ENCODE data around the gene GGACT.
A peak's percentile ranks its signal among the peaks of the same experiment; 100 is the strongest.

Gene GGACT

DNA sequence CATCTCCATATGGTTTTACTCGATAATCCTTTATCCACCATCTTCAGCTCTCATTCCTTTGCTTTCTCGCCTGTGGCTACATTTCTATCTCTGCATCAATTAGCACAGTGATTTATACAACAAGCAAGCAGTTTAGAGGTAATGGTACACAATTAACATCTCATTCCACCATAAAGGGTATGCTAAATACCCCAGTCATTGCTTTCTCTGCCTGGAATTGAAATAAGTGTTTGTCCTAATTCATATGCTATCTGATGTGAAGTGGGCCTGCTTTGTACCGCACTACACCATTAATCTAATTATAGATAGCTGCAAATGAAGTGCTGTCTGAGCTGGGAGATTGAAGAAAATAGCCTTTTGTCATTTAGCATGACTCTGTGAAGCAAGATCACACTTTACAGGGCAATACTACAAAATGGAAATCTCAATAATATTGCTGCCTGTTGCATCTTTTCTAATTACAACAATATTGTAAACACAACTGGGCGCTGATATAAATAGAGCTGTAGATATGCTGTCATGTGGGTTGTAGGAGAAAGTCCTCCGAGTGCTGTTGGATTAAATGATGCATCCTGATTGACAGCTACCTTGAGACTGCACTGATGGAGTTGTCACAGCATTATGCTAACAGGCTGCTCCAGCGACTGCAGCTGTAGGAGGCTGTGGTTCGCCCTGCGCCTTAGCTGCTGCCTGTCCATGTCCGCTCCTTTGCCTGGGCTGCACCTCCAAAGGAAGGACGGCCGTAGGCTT lies 78.2 kb downstream of the GGACT start:
- no peak for DNase-seq

DNA sequence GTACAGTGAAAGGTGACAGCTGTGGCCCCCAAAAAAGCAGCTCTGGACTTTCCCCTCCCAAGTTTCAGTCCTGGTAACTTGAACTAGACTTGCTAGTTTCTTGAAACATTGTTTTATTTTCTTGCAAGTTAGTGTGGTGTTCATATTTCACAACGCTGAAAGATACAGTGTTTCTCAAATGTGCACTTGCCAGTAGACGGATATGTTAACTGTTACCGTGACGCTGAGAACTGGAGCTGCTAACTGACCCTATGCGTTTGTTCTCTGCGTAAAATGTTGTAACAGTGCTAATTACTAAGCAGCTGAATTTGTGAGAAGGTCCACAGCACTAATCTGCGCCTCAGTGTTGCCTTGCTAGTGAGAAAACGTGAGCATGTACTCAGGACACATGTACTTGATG lies 79.6 kb downstream of the GGACT start:
- DNase-seq = no peak

DNA sequence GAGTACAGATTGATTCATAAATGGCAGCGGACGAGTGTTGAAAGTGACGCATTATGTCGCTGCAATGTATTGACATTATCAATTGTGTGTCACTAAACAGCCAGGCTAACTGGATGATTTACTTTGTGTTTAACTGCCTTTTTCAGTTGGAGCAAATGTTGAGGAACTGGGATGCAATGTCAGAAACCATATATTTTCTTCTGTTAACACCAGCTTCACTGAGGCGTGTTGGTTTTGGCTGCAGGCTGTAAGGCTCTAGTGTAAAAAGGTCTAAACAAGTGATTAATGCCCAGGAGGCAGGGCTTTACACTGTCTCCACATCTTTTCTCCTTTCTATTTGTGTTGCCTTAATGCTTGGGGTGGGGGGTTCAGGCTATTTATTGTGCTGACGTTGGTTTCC lies 80.1 kb downstream of the GGACT start:
- DNase-seq = no peak

DNA sequence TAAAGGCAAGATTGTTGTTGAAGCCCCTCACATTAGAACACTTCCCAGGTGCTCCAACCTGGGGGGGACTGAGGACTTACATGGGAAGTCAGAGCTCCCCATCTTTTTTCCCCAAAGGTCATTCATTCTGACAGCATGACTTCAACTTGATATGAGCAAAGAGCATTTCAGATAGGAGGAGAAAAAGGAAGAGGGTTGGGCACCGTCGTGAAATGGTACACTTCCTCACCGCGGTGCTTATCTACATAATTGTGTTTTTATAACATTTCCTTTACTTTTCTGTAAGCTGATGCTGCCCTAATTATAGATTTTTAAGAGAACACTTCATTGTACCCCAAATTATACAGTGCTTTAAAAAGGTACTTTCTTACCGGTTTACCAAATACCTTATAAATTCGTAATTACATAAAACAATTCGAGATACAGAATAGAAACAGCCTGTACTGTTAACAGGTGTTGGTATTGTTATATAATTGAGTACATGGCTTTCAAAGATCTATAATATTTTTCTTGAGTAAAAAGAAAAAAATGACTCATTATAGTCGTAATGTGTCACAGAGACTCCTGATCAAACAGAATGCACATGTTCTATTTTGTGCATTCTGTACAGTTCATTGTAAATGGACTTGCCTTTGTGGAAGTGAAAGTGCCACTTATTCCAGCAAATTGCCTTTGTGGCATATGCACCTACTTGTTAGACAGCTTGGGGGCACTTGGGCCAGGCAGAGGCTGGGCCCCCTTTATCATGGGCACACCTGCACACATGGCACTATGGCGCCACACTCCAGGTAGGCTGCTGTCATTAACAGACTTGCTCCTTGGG lies 81.8 kb downstream of the GGACT start:
- peak; percentile 41 for DNase-seq

DNA sequence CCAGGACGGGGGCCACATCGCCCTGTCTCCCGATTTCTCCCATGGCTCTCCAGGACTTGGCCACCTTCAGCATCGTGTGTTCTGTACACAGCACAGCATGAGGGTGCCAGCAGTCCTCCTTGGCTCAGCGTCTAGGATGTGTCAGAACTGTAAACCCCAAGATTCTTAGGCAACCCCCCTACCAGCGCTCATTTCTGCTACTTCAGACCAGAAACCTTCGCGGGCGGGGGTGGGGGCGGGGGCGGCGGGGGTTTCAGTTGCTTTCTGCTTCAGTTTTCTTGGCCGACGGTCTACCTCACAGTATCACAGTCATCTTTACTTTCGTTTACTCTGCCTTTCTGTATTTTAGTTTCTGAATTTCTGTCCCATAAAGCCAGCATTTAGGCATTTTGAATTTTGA lies 82.4 kb downstream of the GGACT start:
- no peak for DNase-seq

DNA sequence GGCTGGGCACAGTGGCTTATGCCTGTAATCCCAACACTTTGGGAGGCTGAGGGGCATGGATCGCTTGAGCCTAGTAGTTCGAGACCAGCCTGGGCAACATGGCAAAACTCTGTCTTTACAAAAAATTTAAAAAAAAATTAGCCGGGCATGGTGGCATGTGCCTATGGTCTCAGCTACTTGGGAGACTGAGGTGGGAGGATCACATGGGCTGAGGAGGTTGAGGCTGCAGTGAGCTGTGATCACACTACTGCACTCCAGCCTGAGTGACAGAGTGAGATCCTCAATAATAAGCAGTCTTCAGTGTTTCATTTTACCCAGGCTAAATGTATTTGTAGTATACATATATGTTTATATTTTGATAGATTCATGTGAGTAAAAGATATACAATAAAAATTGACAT lies 85.0 kb downstream of the GGACT start:
- DNase-seq = no peak

DNA sequence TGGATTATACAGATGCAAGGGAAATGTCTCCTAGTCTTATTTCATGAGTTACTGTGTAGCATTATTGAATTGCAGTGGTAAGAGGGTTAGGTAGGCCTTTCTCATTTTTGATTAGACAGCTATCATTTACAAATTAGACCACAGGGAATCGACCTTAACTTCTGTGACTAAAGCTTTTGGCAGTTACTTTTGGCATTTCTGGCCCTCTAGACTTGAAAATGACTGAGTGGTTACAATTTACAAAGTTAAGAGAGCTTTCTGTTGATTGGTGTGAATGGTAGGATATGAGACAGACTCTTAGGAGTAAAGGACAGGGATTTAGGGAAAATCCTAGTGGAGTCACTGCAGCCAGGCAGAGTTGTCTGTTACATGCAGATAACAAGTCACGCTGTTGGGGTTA lies 86.1 kb downstream of the GGACT start:
- DNase-seq = no peak

DNA sequence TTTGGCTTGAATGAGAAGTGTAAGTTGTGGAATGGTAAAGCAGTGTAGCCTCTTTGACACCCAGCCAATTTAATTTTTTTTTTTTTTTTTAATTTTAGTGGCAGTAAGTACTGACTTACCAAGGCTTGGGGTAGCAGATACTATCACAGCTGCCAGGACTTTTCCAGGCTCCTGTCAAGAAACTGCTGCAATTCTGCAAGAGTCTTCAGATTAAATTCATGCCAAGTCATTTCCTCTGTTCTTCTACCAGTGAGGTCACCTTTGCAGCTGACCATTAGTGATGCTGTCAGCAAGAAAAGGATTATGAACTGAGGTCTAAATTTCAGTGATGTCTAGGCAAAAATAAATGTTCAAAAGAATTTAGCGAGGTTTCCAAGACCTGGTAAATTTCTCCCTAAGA lies 91.2 kb downstream of the GGACT start:
- no peak for DNase-seq

DNA sequence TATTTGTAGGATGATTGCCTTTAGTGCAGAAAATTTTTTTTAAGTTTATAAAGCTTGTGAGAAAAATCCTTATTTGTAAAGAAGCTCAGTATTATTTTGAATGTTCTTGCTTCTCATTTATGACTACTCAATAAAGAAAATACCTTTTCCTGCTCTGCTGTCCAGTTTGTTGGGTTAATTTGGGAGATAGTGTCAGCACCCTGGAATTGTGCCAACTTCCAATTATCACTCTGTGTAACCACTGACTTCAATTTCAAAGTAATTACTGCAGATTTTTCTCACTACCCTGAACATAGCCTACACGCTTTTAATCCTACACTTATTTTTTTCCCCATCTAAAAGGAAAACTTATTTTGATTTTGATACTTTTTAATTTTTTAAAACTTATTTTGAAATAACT lies 93.1 kb downstream of the GGACT start:
- no peak for DNase-seq

DNA sequence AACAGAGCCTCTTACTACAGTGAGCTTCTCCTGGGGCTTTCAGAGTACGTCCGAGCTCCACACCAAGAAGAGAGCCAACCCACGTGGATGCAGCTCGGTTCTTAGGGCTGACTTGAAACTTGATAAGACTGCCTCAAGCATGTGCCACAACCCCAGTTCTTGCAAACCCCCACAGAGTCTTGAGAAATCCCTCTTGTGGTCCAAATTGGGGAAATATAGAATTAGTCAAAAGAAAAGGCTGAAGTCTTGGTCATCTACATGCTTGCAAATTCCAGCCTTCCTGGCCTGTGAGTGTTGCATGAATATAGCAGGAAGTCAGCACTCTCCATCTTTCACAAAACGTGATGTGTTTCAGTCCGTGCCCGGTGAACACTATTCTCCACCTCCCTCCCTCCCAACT lies 95.2 kb downstream of the GGACT start:
- DNase-seq = no peak

DNA sequence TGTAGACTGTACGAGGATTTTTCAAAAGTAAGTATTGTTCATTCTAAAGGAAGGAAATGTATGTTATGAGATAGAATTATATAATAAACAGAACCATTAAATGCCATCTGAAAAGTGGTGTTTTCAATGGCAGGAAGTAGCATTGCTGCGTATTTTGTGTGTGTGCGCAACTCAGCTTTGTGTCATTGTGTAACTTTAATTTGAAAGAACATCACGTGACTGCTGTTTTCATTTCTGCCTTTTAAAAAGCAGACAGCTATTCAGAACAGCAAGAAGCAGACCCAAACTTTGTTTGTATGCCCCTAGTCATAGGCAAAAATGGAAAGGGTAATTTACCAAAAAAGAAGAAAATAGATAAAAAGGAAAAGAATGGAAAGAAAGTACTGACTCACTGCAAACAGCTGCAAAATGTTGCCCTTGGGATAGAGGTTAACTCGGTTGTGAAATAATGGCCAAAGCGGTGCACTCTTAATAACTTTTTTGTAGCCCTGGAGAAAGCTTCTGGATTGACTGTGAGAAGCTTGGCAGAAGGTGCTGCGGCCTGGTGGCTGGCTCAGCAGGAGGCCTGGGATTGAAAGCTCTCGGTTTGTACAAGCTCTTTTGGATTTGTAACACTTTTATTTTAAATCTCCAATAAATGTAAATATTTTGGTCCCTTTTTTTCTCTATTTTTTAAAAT lies 97.3 kb downstream of the GGACT start:
- DNase-seq = no peak

DNA sequence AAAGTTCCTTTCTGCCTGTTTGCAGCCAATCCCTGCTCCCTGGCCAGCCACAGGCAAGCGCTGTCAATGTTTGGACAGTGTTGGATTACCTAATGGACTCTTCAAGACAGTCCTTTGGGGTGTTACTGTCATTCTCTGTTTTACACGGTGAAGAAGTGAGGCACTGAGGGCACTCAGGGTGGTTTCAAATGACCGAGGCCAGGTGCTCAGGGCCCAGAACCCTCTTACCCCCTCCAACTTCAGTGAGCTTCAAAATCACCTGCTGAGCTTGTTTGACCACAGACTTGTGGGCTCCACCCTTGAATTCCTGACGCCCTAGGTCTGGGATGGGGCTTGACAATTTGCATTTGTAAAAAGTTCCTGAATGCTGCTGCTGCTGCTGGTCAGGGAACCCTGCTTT lies 97.9 kb downstream of the GGACT start:
- DNase-seq = peak; percentile 74

DNA sequence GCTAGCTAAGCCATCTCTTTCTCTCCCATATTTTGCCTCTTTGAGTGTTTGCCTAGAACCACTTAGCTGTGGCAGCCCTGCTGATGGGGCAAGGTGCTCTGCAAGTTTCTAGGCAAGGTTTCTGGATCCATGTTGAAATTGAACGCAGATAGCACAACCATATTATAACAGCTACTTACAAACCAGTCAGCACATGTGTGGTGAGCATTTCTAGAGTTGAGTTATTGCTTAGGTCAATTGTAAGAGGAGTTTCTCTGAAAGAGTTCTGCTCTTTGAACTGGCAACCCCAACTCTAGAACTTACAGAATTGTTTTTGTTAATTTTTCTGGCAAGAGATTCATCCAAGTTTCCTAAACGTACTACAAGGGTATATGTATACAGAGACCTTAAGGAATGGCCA lies 103.3 kb downstream of the GGACT start:
- no peak for DNase-seq

DNA sequence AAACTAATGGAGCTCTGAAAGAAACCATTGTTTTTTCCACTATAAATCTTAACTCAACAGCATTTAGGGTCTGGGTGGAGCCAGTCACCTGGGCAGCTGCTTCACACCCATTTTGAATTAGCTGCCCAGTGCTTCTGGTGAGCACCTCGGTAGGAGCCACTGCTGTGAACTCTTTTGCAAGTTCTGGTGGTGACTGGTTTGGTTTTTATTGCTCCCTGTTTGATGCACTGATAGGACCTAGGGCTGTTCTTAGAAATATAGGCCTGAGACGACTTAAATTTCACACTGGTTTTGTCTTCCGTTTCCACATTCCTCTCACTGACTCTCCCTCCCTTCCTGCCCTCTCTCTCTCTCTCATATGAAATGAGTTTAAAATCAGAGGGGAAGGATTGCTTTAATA lies 103.9 kb downstream of the GGACT start:
- no peak for DNase-seq

DNA sequence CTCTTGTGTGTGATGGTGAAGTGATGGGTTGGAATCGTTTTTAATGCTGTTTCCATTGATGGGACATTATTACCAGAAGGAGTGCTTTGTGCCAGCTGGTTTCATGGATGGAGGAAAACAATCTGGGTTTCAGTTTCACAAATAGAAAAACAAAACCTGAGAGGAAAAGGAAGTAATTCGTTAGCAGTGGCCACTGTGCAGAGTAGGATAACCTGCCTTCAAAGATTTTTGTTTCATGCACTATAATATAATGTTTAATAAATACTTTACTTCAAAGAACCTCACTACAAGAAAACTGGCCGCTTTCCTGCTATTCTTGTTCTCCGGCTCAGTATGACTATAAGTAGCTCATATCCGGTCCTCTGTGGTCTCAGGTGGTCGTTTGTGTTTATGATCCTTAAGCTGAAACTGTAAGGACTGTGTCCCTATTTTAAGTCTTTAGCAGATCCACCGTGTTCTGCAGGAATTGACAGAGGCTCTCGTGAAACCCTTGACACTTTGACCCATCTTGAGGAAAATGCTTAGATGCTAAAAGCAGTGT lies 104.7 kb downstream of the GGACT start:
- DNase-seq = no peak

DNA sequence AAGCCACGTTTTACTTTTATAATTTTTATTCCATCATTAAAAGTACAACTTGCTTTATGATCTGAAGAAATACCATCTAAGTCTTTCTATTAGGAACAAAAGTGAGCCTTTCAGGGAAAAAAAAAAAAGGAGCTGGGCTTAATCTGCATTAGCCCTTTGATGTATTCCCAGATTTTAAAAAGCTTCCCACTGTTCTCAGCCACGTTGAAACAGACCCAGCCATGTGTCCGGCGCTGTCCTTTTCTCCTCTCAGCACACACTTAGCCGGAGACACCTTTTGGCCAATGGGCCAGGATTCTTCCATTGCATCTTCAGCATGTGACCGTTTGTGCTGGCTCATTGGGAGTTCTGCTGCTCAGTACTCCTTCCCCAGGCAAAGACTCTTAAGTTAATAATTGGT lies 105.5 kb downstream of the GGACT start:
- DNase-seq = no peak

DNA sequence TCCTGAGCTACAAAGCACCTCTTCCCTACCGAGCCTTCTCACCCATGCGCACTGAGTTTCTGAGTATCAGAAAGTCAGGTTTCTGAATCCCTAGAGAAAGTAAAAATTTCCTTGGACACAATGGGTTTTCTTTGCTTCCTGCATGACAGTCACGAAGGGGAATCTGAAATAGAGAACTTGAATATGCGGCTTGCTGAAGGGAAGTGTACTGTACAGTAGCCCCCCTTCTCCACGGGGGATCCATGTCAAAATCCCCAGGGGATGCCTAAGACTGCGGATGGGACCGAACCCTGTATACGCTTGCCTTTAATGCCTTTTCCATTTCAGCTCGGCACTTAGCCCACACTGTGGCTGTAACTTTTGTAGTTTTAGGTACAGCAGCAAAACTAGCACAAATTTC lies 107.9 kb downstream of the GGACT start:
- DNase-seq = no peak
